ENCODE data around the gene ZPBP2. TPM values are rescaled to one million over a fixed set of nuclear protein-coding genes. Genes with fewer than 3 reads are reported as not detected.
A peak's percentile ranks its signal among the peaks of the same experiment; 100 is the strongest.

Gene ZPBP2
- total and polyA plus RNA-seq, 9 of the 15 experiments (the other 6 are each of a cell fraction or from before 2014, with no cell fraction given) = not detected

GRCh38 chr17:39863918-39864746 is 3.9 kb upstream of the ZPBP2 start, which contains the start of gene IKZF3 (continued):
- TF ChIP-seq, protein P1, sequence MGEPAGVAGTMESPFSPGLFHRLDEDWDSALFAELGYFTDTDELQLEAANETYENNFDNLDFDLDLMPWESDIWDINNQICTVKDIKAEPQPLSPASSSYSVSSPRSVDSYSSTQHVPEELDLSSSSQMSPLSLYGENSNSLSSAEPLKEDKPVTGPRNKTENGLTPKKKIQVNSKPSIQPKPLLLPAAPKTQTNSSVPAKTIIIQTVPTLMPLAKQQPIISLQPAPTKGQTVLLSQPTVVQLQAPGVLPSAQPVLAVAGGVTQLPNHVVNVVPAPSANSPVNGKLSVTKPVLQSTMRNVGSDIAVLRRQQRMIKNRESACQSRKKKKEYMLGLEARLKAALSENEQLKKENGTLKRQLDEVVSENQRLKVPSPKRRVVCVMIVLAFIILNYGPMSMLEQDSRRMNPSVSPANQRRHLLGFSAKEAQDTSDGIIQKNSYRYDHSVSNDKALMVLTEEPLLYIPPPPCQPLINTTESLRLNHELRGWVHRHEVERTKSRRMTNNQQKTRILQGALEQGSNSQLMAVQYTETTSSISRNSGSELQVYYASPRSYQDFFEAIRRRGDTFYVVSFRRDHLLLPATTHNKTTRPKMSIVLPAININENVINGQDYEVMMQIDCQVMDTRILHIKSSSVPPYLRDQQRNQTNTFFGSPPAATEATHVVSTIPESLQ (CRISPR knock-in tag; IDR thresholded peaks at IDR 0.05) = no peak
- TF ChIP-seq TEAD2 (tag; IDR thresholded peaks at IDR 0.05) (no peak), TRIM28 (IDR thresholded peaks at IDR 0.05) (no peak), ZBTB7A (IDR thresholded peaks at IDR 0.05; ENCODE audit: borderline replicate concordance, control insufficient read depth, low read depth, low read length) (no peak), SRSF3 (IDR thresholded peaks at IDR 0.05; ENCODE audit: insufficient read depth, low read length) (no peak), LARP7 (IDR thresholded peaks at IDR 0.05) (no peak), MTA1 (IDR thresholded peaks at IDR 0.05; ENCODE audit: borderline replicate concordance) (0 out of 2 replicates have a peak, but pooled peaks have one; percentile 25), ZNF431 (CRISPR knock-in tag; IDR thresholded peaks at IDR 0.05) (no peak), THAP12 (CRISPR knock-in tag; IDR thresholded peaks at IDR 0.05) (no peak), SP2 (IDR thresholded peaks at IDR 0.05; ENCODE audit: extremely low read depth, low read depth, low read length, poor library complexity, severe bottlenecking) (no peak), PTTG1 (tag; IDR thresholded peaks at IDR 0.05; ENCODE audit: low read depth) (no peak), TEAD1 (CRISPR knock-in tag; IDR thresholded peaks at IDR 0.05) (no peak), POLR2H (tag; IDR thresholded peaks at IDR 0.05; ENCODE audit: low read depth) (no peak), CSDE1 (IDR thresholded peaks at IDR 0.05) (no peak), ARID3A (IDR thresholded peaks at IDR 0.05; ENCODE audit: borderline replicate concordance, low read depth, low read length) (no peak), ESRRA (IDR thresholded peaks at IDR 0.05; ENCODE audit: borderline replicate concordance, low read depth) (peak; percentile 46; the same call in 1 of the 2 replicates), NR2C2 (CRISPR knock-in tag; IDR thresholded peaks at IDR 0.05) (no peak), NR2C2 (tag; IDR thresholded peaks at IDR 0.05) (peak; percentile 73), SMARCA5 (IDR thresholded peaks at IDR 0.05) (no peak)
- TF ChIP-seq, protein P2, sequence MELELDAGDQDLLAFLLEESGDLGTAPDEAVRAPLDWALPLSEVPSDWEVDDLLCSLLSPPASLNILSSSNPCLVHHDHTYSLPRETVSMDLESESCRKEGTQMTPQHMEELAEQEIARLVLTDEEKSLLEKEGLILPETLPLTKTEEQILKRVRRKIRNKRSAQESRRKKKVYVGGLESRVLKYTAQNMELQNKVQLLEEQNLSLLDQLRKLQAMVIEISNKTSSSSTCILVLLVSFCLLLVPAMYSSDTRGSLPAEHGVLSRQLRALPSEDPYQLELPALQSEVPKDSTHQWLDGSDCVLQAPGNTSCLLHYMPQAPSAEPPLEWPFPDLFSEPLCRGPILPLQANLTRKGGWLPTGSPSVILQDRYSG (tag; conservative IDR thresholded peaks at IDR 0.05; ENCODE audit: low read depth) = no peak

Measured in K562 (cell line).